ENCODE measurements around the gene GALNT10. TPM values are rescaled to one million over a fixed set of nuclear protein-coding genes. Genes with fewer than 3 reads are reported as not detected.

The GALNT10 gene
- total RNA-seq, 4 donors from 2014 or later = 35.9 to 59.4 (median 46.8) TPM

DNA sequence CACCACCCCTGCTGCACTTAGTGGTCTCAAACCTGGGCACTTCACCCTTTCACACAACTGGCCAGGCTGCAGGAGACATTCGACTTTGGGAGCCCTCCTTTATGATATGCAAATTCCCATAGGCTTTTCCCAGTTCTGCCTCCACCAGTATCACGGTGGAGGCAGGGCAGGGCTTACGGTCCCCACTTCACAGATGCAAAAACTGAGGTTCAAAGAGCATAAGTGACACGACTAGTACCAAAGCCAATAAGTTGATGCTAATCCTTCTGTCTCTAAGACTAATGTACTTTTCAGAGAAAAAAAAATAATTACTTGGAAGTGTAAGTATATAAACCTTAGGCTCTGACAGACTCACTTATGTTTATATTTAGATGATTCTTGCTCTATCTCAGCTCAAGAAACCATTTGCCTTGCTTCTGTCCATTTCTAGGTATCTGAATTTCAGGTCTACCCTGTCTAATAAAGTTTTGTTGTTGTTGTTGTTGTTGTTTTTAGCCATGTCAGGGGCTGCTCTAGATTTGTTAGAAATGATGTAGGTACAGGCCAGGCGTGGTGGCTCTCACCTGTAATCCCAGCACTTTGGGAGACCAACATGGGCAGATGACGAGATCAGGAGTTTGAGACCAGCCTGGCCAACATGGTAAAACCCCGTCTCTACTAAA is 10.7 kb downstream of the GALNT10 start:
- H3K4me1 ChIP-seq = peaks cover 0 to 33% (median 4%) of the 10 kb centered on the region in 4 donors
- no peaks in the 10 kb centered on the region for H3K36me3 ChIP-seq
- no peaks in the 10 kb centered on the region for H3K27me3 ChIP-seq
- no peak for TF ChIP-seq POLR2A (IDR thresholded peaks at IDR 0.05)
- TF ChIP-seq, protein P1, sequence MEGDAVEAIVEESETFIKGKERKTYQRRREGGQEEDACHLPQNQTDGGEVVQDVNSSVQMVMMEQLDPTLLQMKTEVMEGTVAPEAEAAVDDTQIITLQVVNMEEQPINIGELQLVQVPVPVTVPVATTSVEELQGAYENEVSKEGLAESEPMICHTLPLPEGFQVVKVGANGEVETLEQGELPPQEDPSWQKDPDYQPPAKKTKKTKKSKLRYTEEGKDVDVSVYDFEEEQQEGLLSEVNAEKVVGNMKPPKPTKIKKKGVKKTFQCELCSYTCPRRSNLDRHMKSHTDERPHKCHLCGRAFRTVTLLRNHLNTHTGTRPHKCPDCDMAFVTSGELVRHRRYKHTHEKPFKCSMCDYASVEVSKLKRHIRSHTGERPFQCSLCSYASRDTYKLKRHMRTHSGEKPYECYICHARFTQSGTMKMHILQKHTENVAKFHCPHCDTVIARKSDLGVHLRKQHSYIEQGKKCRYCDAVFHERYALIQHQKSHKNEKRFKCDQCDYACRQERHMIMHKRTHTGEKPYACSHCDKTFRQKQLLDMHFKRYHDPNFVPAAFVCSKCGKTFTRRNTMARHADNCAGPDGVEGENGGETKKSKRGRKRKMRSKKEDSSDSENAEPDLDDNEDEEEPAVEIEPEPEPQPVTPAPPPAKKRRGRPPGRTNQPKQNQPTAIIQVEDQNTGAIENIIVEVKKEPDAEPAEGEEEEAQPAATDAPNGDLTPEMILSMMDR (IDR thresholded peaks at IDR 0.05) = no peak
- no peak for DNase-seq
- no peaks in the 10 kb centered on the region for H3K9me3 ChIP-seq
- H3K27ac ChIP-seq = no peak overlapping the region
- no peak overlapping the region for H3K4me3 ChIP-seq

DNA sequence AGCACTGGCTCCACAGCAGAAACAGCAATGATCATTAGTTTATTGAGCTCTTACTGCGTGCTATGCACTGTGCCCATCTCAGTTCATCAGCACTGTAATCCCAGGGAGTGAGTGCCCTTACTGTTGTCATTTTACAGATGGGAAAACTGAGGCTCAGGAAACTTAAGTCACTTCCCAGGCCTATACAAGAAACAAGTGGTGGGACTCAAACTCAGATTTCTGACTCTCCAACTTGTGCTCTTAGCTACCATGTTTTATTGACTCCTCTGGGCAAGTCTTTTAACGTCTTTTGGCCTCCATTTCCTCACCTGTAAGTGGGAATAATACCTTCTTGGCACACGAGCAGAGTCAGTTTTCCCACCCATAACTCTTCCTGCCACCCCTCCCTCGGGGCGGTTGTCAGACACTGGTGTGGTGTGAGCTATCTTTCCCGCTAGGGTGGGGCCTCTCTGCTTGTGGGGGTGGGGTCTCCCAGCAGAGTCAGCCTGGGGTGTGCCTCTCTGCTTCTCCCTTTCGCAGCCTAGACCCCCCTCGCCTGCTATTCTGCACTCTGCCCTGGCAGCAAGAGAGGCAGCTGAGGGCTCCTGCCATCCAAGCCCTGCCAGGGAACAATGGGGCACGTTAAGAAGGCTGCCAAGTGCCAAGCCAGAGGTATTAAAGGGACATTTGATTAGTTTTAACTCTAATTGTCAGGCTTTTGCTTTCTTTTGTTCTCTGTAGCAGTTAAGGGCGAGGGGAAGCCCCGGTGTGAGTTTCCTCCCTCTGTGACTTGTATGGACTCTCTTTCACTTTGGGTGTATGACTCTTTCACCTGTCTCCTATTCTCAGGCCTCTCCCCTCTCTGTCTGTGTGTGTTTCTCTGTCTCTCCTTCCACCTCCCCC is 12.1 kb downstream of the GALNT10 start:
- no peaks in the 10 kb centered on the region for H3K27me3 ChIP-seq
- H3K4me3 ChIP-seq = peak overlapping the region in 1 of 4 donors; percentile 18
- H3K36me3 ChIP-seq = no peaks in the 10 kb centered on the region
- peaks cover 0 to 23% (median 1%) of the 10 kb centered on the region in 4 donors for H3K4me1 ChIP-seq
- no peak for DNase-seq
- H3K9me3 ChIP-seq = no peaks in the 10 kb centered on the region
- peak overlapping the region in 2 of 4 donors; percentile 19 to 29 for H3K27ac ChIP-seq
- no peak for TF ChIP-seq POLR2A (IDR thresholded peaks at IDR 0.05)
- TF ChIP-seq, protein P1 (IDR thresholded peaks at IDR 0.05) = no peak

DNA sequence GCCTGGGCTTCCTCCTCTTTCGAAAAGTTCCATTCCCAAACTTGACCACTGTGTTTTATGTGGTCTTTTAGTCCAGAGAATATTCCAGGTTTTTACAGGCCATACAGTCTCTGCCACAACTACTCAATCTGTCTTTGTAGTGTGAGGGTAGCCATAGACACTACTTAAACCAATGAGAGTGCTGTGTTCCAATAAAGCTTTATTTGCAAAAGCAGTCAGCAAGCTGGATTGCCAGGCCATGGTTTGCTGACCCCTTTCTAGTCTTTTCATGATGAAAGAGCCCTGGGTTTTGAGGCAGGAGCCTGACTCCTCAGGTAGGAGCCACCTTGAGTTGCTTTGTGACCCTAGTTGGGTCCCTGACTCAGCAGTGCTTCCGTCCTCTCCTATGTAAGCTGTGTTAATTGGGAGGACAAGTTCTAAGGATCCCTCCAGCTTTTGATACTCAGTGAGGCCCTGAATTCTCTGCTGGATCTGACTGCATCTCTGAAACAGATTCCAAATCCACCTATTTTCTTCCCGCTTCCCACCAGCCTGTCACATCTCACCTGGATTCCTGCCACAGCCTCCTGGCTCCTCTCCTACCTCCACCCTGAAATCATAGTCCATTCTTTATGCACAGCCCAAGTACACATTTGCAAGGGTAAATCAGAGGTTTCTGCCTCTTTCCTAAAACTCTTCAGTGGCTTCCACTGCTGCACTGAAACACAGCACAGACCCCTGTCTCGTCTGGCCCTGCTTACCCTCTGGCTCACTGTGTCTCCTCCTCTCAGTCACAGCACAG is 13.5 kb downstream of the GALNT10 start:
- H3K4me3 ChIP-seq = no peak overlapping the region
- H3K4me1 ChIP-seq = peaks cover 0 to 12% (median 1%) of the 10 kb centered on the region in 4 donors
- no peaks in the 10 kb centered on the region for H3K27me3 ChIP-seq
- TF ChIP-seq, protein P1 (IDR thresholded peaks at IDR 0.05) = no peak
- no peak for TF ChIP-seq POLR2A (IDR thresholded peaks at IDR 0.05)
- no peak overlapping the region for H3K27ac ChIP-seq
- DNase-seq = no peak
- no peaks in the 10 kb centered on the region for H3K36me3 ChIP-seq
- no peaks in the 10 kb centered on the region for H3K9me3 ChIP-seq

DNA sequence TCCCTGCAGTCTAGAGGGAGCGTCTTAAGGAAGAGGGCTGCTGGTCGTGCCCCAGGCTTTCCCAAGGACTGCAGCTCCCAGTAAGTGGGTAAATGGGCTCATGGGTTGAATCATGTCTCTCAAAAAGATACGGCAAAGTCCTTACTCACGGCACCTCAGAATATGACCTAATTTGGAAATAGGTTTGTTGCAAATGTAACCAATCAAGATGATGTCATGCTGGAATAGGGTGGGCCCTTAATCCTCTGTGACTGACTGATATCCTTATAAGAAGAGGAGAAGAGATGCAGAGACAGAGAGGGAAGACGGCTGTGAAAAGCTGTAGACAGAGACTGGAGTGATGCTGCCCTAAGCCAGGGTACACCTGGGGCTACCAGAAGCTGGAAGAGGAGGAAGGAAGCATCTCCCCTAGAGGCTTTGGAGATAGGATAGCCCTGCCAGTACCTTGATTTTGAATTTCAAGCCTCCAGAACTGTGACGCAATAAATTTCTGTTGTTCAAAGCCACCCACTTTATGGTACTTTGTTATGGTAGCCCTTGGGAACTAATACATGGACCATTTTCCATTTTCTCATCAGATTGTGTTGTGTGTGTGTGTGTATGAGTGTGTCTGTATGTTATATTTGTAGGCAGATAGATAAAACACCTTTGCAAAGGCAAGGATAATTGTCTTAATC is 15.0 kb downstream of the GALNT10 start:
- Histone ChIP-seq H3K9me3 (no peaks in the 10 kb centered on the region), H3K36me3 (no peaks in the 10 kb centered on the region), H3K4me3 (no peak overlapping the region), H3K4me1 (peaks cover 0 to 12% (median 1%) of the 10 kb centered on the region in 4 donors), H3K27ac (no peak overlapping the region), H3K27me3 (no peaks in the 10 kb centered on the region)
- DNase-seq = no peak
- TF ChIP-seq POLR2A (IDR thresholded peaks at IDR 0.05) = no peak

DNA sequence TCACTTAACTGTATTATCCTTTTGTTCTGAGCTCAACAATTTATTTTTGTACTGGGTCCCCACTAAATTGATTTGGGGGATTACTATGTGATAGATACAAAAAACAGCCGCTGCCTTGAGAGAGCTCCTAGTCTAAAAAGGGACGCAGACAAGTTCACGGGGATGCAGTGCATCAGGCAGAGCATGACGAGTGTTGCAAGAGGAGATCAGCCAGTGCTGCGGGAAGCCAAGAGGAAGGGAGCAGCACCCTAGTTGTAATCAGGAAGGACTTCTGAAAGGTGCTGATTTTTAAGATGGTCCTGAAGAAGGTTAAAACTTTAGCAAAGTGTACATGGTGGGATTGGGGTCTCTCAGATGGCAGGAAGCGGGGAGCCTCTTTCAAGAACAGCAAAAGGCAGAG is 15.8 kb downstream of the GALNT10 start:
- Histone ChIP-seq H3K4me3 (no peak overlapping the region), H3K27ac (no peak overlapping the region), H3K36me3 (no peaks in the 10 kb centered on the region), H3K4me1 (peaks cover 0 to 12% (median 1%) of the 10 kb centered on the region in 4 donors), H3K9me3 (no peaks in the 10 kb centered on the region), H3K27me3 (no peaks in the 10 kb centered on the region)
- no peak for TF ChIP-seq POLR2A (IDR thresholded peaks at IDR 0.05)
- TF ChIP-seq, protein P1 (IDR thresholded peaks at IDR 0.05) = no peak
- DNase-seq = no peak
